Right lobe of liver (tissue), 6 donors: ENCODE measurements around the gene TRIM24. TPM values are rescaled to one million over a fixed set of nuclear protein-coding genes. Genes with fewer than 3 reads are reported as not detected.

Experiments
- ATAC-seq, 4 donors: fragments of 200-7000 bp; cut with Tn5 transposase; one replicate each; pipeline ENCODE4 v1.9.1; 2020; ENCODE audit warnings: mild to moderate bottlenecking in 4 of 4, moderate library complexity in 4 of 4
- DNase-seq, 3 donors: peaks; one replicate each; pipeline ENCODE4 v3.0.0-alpha.2; 2020
- H3K27ac ChIP-seq, 3 donors: fragments of 200-600 bp; one replicate each; pipeline ENCODE4 v1.8.0; 2022
- H3K27me3 ChIP-seq, 2 donors: fragments of 200-600 bp; one replicate each; pipeline ENCODE4 v1.8.0; 2022
- H3K36me3 ChIP-seq, 4 donors: fragments of 200-600 bp; sonication (generic) in 1 of 4; one replicate each; pipeline versions ENCODE4 v1.5.1 to v1.8.0; 2017 to 2022; ENCODE audit warnings: control low read depth in 1 of 4
- H3K4me1 ChIP-seq, 4 donors: fragments of 200-600 bp; sonication (generic) in 1 of 4; one replicate each; pipeline versions ENCODE4 v1.5.1 to v1.8.0; 2017 to 2022; ENCODE audit warnings: control low read depth in 1 of 4
- H3K4me3 ChIP-seq, 3 donors: fragments of 200-600 bp; one replicate each; pipeline ENCODE4 v1.8.0; 2022
- H3K9me3 ChIP-seq, 4 donors: fragments of 200-600 bp; sonication (generic) in 1 of 4; one replicate each; pipeline versions ENCODE4 v1.5.1 to v1.8.0; 2017 to 2022; ENCODE audit warnings: control low read depth in 1 of 4
- CTCF ChIP-seq, 4 donors: fragments of 200-600 bp in 3 of 4; fragments of 450-650 bp in 1 of 4; IDR thresholded peaks; one replicate each; pipeline versions ENCODE4 v1.5.1 to v1.8.0; 2016 to 2022; ENCODE audit warnings: antibody characterized with exemption in 4 of 4, mild to moderate bottlenecking in 2 of 4
- POLR2A ChIP-seq: fragments of 450-650 bp; IDR thresholded peaks from one replicate; pipeline ENCODE4 v1.6.1; 2017; ENCODE audit warnings: antibody characterized with exemption, mild to moderate bottlenecking
- WGBS: methylation state at CpG from one replicate; pipeline ENCODE4 v1.1.6; 2018; ENCODE audit warnings: low coverage, low lambda C conversion rate; ENCODE audit not compliant: insufficient coverage; ENCODE audit errors: missing lambda C conversion rate; 5-methylcytosine and 5-hydroxymethylcytosine counted together
- intact Hi-C, 2 donors: fragments of 100-400 bp; cut with DNase I; formaldehyde crosslinking; loops; one replicate each; pipeline versions ENCODE4 v1.11.2 to v1.14.1; 2022
- total RNA-seq, 6 experiments: library from RNA; depleted of rRNA in 2 of 6; stranded (reverse); fragments of >200 nt in 2 of 6; fragmentation: NEBNext Ultra II Directional in 3 of 6; extraction: Animal tissue kit (Norgen Biotek cat#: 25700) in 3 of 6; gene quantifications; one replicate each; pipeline versions ENCODE4 v1.1.0 to v1.2.4, GENCODE V29; 2016 to 2023
- donor health status: DM: no; HTN: yes; CAD: no.
- donor health status: DM: no; HTN: no; CAD: no.
- donor health status: DM: no; HTN: no; CAD: no.
- donor health status: DM: no; HTN: yes; CAD: no.
- donor health status: DM: no; HTN: yes; CAD: no.

TRIM24 gene
- total RNA-seq, 6 experiments from 2014 or later, result 14.5 to 18.9 (median 16.5) TPM

GRCh38 chr7:138477081-138477578 lies 17.1 kb downstream of the TRIM24 start:
- Histone ChIP-seq H3K4me1 (peaks cover 0 to 36% (median 14%) of the 10 kb centered on the region in 4 donors), H3K4me3 (no peak overlapping the region), H3K9me3 (no peaks in the 10 kb centered on the region), H3K36me3 (no peaks in the 10 kb centered on the region), H3K27me3 (no peaks in the 10 kb centered on the region), H3K27ac (peak overlapping the region in 2 of 3 donors; percentile 27 to 61)
- TF ChIP-seq CTCF (IDR thresholded peaks at IDR 0.05) (no peak), POLR2A (no peak)
- ATAC-seq (peak; percentile 72 to 79 (median 77)), DNase-seq (no peak)
- WGBS, result 21% methylated on average over 4 of the region's 4 CpGs
- intact Hi-C loops, result no loop called here

- intact Hi-C loops, result no loop called here
- ATAC-seq (no peak), DNase-seq (no peak)
- TF ChIP-seq POLR2A (no peak), CTCF (IDR thresholded peaks at IDR 0.05) (no peak)
- H3K4me1 ChIP-seq, result peaks cover 0 to 36% (median 14%) of the 10 kb centered on the region in 4 donors
- H3K27ac ChIP-seq, result peak overlapping the region in 2 of 3 donors; percentile 27 to 45
- 35% methylated on average over 1 of the region's 1 CpG for WGBS
- H3K4me3 ChIP-seq, result no peak overlapping the region
- no peaks in the 10 kb centered on the region for H3K9me3 ChIP-seq
- H3K27me3 ChIP-seq, result no peaks in the 10 kb centered on the region
- H3K36me3 ChIP-seq, result no peaks in the 10 kb centered on the region
These were observed 17.5 kb downstream of the TRIM24 start for GRCh38 chr7:138477581-138477980.

- DNase-seq, result no peak
- H3K9me3 ChIP-seq, result no peaks in the 10 kb centered on the region
- peak; percentile 73 to 79 (median 74) for ATAC-seq
These were observed 18.4 kb downstream of the TRIM24 start for GRCh38 chr7:138478499-138478908.

GRCh38 chr7:138480527-138480926 lies 20.5 kb downstream of the TRIM24 start:
- Histone ChIP-seq H3K4me1 (peaks cover 0 to 42% (median 12%) of the 10 kb centered on the region in 4 donors), H3K27ac (no peak overlapping the region), H3K27me3 (no peaks in the 10 kb centered on the region), H3K4me3 (no peak overlapping the region), H3K9me3 (no peaks in the 10 kb centered on the region), H3K36me3 (no peaks in the 10 kb centered on the region)
- no peak for ATAC-seq
- intact Hi-C loops, result no loop called here
- TF ChIP-seq CTCF (IDR thresholded peaks at IDR 0.05) (no peak), POLR2A (no peak)
- no peak for DNase-seq
- WGBS, result 63% methylated on average over 4 of the region's 4 CpGs

More at GRCh38 chr7:138478499-138478908, 18.4 kb downstream of the TRIM24 start:
- H3K4me1 ChIP-seq, result peaks cover 0 to 41% (median 14%) of the 10 kb centered on the region in 4 donors
- WGBS, result 29% methylated on average over 1 of the region's 1 CpG
- peak overlapping the region in 1 of 3 donors; percentile 45 for H3K27ac ChIP-seq
- TF ChIP-seq CTCF (IDR thresholded peaks at IDR 0.05), result no peak
- TF ChIP-seq POLR2A, result no peak
- intact Hi-C loops, result no loop called here
- H3K4me3 ChIP-seq, result no peak overlapping the region
- no peaks in the 10 kb centered on the region for H3K36me3 ChIP-seq
- no peaks in the 10 kb centered on the region for H3K27me3 ChIP-seq
